ENCODE measurements around the gene LHPP. TPM values are rescaled to one million over a fixed set of nuclear protein-coding genes. Genes with fewer than 3 reads are reported as not detected.

LHPP gene
- total and polyA plus RNA-seq, 11 donors = 5.6 to 23.5 (median 13.2) TPM

DNA sequence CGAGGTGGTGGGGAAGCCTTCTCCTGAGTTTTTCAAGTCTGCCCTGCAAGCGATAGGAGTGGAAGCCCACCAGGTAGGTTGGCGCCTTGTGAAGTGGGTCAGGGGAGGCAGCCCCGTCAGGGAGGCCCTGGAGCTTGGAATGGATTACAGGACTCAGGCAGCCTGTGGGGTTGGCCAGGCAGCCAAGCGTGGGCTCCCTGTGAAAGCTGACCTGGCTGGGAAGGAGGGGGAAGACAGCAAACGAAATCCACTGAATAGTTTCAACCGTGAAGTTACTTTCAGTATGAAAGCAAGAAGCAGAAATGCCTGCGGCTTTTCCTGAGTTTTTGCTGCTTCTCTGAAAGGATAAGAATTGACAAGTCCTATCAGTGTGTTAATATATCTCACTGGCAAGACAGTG lies 36.4 kb downstream of the LHPP start:
- peaks cover 0 to 11% (median 0%) of the 10 kb centered on the region in 12 donors for H3K9me3 ChIP-seq
- no peaks in the 10 kb centered on the region for H3K27me3 ChIP-seq
- H3K27ac ChIP-seq = no peak overlapping the region
- H3K36me3 ChIP-seq = peaks cover 0 to 5% (median 0%) of the 10 kb centered on the region in 9 donors
- peaks cover 0 to 13% (median 0%) of the 10 kb centered on the region in 12 donors for H3K4me1 ChIP-seq
- intact Hi-C loops (cut with DNase I) = no loop called here
- ATAC-seq (no peak), DNase-seq (no peak)
- TF ChIP-seq, protein P1, sequence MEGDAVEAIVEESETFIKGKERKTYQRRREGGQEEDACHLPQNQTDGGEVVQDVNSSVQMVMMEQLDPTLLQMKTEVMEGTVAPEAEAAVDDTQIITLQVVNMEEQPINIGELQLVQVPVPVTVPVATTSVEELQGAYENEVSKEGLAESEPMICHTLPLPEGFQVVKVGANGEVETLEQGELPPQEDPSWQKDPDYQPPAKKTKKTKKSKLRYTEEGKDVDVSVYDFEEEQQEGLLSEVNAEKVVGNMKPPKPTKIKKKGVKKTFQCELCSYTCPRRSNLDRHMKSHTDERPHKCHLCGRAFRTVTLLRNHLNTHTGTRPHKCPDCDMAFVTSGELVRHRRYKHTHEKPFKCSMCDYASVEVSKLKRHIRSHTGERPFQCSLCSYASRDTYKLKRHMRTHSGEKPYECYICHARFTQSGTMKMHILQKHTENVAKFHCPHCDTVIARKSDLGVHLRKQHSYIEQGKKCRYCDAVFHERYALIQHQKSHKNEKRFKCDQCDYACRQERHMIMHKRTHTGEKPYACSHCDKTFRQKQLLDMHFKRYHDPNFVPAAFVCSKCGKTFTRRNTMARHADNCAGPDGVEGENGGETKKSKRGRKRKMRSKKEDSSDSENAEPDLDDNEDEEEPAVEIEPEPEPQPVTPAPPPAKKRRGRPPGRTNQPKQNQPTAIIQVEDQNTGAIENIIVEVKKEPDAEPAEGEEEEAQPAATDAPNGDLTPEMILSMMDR (IDR thresholded peaks at IDR 0.05) = no peak
- no peak for TF ChIP-seq POLR2A (IDR thresholded peaks at IDR 0.05)
- H3K4me3 ChIP-seq = no peak overlapping the region
- 87 to 96% (median 94%) methylated on average over 8 of the region's 8 CpGs for WGBS, 4 donors

DNA sequence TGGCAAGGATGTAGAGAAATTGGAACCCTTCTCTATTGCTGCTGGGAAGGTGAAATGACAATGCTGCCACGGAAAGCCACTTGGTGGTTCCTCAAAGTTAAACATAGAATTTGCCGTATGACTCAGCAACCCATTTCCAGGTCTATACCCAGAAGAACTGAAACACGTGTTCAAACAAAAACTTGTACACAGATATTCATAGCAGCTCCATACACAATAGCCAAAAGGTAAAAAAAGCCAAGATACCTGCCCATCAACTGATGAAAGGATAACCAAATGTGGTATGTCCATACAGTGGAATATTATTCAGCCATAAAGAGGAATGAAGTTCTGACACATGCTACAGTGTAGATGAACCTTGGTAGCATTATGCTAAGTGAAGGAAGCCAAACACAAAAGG lies 39.1 kb downstream of the LHPP start:
- Histone ChIP-seq H3K27ac (no peak overlapping the region), H3K4me3 (no peak overlapping the region), H3K4me1 (peaks cover 0 to 8% (median 0%) of the 10 kb centered on the region in 12 donors), H3K9me3 (peaks cover 0 to 11% (median 0%) of the 10 kb centered on the region in 12 donors), H3K27me3 (no peaks in the 10 kb centered on the region), H3K36me3 (peaks cover 0 to 5% (median 0%) of the 10 kb centered on the region in 9 donors)
- intact Hi-C loops (cut with DNase I) = no loop called here
- no peak for DNase-seq
- 91 to 95% (median 93%) methylated on average over 3 of the region's 3 CpGs for WGBS, 4 donors
- no peak for ATAC-seq
- TF ChIP-seq POLR2A (IDR thresholded peaks at IDR 0.05) = no peak
- TF ChIP-seq, protein P1 (IDR thresholded peaks at IDR 0.05) = no peak

DNA sequence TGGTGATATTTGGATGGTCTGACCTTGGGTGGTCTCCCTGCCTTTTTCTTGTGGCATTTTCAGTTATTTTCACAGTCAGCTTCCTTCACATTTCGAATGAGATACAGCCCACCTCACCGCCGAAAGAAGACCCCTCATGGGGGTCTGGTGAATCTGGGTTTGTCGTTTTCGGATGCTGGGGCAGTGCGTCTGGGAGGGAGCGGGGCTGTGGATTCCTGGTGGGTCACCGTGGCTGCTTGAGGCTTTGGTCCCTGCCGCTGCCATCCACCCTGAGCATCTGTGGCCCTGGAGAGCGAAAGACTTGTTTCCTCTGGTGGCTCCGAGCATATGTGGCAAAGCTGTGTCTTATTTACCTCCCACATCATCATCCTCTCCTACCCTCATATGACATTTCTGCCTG lies 43.1 kb downstream of the LHPP start:
- ATAC-seq = no peak
- H3K4me1 ChIP-seq = no peaks in the 10 kb centered on the region
- DNase-seq = no peak

DNA sequence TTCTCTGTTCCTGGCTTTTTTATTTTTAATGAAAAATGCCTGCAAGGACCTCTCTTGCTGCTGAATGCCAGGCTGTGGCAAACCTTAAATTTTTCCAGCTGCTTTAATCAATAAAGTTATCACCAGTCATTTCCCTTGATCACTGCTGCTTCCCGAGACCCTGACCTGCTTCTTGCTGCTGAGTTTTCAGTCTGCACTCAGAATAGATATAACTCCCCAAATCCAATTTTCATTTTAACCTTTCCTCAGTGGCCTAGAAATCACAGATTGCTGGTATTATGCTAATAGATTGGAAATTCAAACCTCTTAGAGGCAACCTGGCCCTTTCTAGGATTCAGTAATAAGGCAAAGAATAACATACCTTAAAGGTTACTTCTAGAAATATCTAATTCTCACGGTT lies 43.7 kb downstream of the LHPP start:
- H3K9me3 ChIP-seq = peaks cover 0 to 10% (median 0%) of the 10 kb centered on the region in 12 donors
- intact Hi-C loops (cut with DNase I) = no loop called here
- peaks cover 0 to 5% (median 0%) of the 10 kb centered on the region in 9 donors for H3K36me3 ChIP-seq
- H3K4me3 ChIP-seq = no peak overlapping the region
- ATAC-seq (no peak), DNase-seq (no peak)
- WGBS, 4 donors = 64 to 89% (median 67%) methylated on average over 2 of the region's 2 CpGs
- no peak overlapping the region for H3K27ac ChIP-seq
- TF ChIP-seq POLR2A (IDR thresholded peaks at IDR 0.05) = no peak
- TF ChIP-seq, protein P1 (IDR thresholded peaks at IDR 0.05) = no peak
- no peaks in the 10 kb centered on the region for H3K4me1 ChIP-seq
- no peaks in the 10 kb centered on the region for H3K27me3 ChIP-seq

More for the DNA sequence above, 43.1 kb downstream of the LHPP start:
- intact Hi-C loops (cut with DNase I) = no loop called here
- no peak overlapping the region for H3K4me3 ChIP-seq
- TF ChIP-seq, protein P1 (IDR thresholded peaks at IDR 0.05) = no peak
- no peak for TF ChIP-seq POLR2A (IDR thresholded peaks at IDR 0.05)
- peaks cover 0 to 11% (median 0%) of the 10 kb centered on the region in 12 donors for H3K9me3 ChIP-seq
- H3K27ac ChIP-seq = no peak overlapping the region
- no peaks in the 10 kb centered on the region for H3K27me3 ChIP-seq
- peaks cover 0 to 5% (median 0%) of the 10 kb centered on the region in 9 donors for H3K36me3 ChIP-seq
- 87 to 93% (median 89%) methylated on average over 11 of the region's 11 CpGs for WGBS, 4 donors

Measured in heart left ventricle (tissue), 16 donors.